Muscle layer of duodenum (tissue), 2 donors: ENCODE data around the gene KAZN.

Source experiments
- H3K27ac ChIP-seq: one replicate; pipeline ENCODE4 v1.7.0; 2013; ENCODE audit warnings: mild to moderate bottlenecking, low read length
- H3K27me3 ChIP-seq: one replicate; pipeline ENCODE4 v1.7.0; 2013; ENCODE audit warnings: low read depth, mild to moderate bottlenecking, control low read depth, low read length
- H3K36me3 ChIP-seq, 2 donors: one replicate each; pipeline ENCODE4 v1.7.0; 2013; ENCODE audit warnings: low read length in 2 of 2, control low read depth in 1 of 2, mild to moderate bottlenecking in 1 of 2; ENCODE audit not compliant: insufficient read depth in 2 of 2, control insufficient read depth in 1 of 2
- H3K4me1 ChIP-seq, 2 donors: one replicate each; pipeline ENCODE4 v1.7.0; 2013; ENCODE audit warnings: low read length in 2 of 2, mild to moderate bottlenecking in 2 of 2, control low read depth in 1 of 2, moderate library complexity in 1 of 2; ENCODE audit not compliant: insufficient read depth in 2 of 2, control insufficient read depth in 1 of 2
- H3K4me3 ChIP-seq, 2 donors: one replicate each; pipeline ENCODE4 v1.7.0; 2013; ENCODE audit warnings: low read length in 2 of 2, low read depth in 1 of 2, mild to moderate bottlenecking in 1 of 2
- H3K9me3 ChIP-seq, 2 donors: one replicate each; pipeline ENCODE4 v1.7.0; 2013; ENCODE audit warnings: low read length in 2 of 2, control low read depth in 1 of 2, mild to moderate bottlenecking in 1 of 2; ENCODE audit not compliant: control insufficient read depth in 1 of 2
- donor health status: healthy.

KAZN gene

GRCh38 chr1:14873677-14874076 is 275.2 kb downstream of the KAZN start:
- no peak overlapping the region for H3K27ac ChIP-seq
- no peaks in the 10 kb centered on the region for H3K27me3 ChIP-seq
- H3K4me3 ChIP-seq = no peak overlapping the region
- H3K9me3 ChIP-seq = no peaks in the 10 kb centered on the region
- no peaks in the 10 kb centered on the region for H3K36me3 ChIP-seq
- no peaks in the 10 kb centered on the region for H3K4me1 ChIP-seq

GRCh38 chr1:14875524-14876509 is 277.3 kb downstream of the KAZN start:
- H3K9me3 ChIP-seq = no peaks in the 10 kb centered on the region
- H3K27me3 ChIP-seq = no peaks in the 10 kb centered on the region
- H3K4me3 ChIP-seq = no peak overlapping the region
- H3K4me1 ChIP-seq = no peaks in the 10 kb centered on the region
- H3K36me3 ChIP-seq = no peaks in the 10 kb centered on the region
- no peak overlapping the region for H3K27ac ChIP-seq

DNA sequence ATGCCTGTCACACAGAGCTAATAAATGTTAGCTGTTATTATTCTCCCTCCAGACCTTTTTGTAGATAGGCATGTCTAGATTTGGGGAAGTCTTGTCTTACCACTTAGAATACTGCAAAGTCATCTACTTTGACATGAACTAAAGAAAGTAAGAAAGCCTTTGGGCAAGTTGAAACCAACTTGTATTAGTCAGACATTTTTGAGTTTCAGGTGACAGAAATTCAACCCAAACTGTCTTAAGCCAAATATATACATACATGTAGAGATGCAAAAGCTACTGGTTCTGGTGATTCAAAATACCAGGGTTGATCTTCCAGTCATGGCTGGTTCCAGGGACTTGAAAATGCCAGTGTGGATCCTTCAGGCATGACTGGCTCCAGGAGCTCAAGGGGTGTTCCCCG is 278.3 kb downstream of the KAZN start:
- Histone ChIP-seq H3K4me3 (no peak overlapping the region), H3K27ac (no peak overlapping the region)

GRCh38 chr1:14877224-14877623 is 278.7 kb downstream of the KAZN start:
- no peak overlapping the region for H3K4me3 ChIP-seq
- H3K36me3 ChIP-seq = no peaks in the 10 kb centered on the region
- no peaks in the 10 kb centered on the region for H3K27me3 ChIP-seq
- H3K9me3 ChIP-seq = no peaks in the 10 kb centered on the region
- no peak overlapping the region for H3K27ac ChIP-seq
- H3K4me1 ChIP-seq = peaks cover 0 to 3% of the 10 kb centered on the region in 2 donors

More for the DNA sequence above, 278.3 kb downstream of the KAZN start:
- Histone ChIP-seq H3K9me3 (no peaks in the 10 kb centered on the region), H3K4me1 (peaks cover 0 to 3% of the 10 kb centered on the region in 2 donors), H3K36me3 (no peaks in the 10 kb centered on the region), H3K27me3 (no peaks in the 10 kb centered on the region)

GRCh38 chr1:14878124-14878523 is 279.6 kb downstream of the KAZN start:
- Histone ChIP-seq H3K9me3 (no peaks in the 10 kb centered on the region), H3K27me3 (no peaks in the 10 kb centered on the region), H3K27ac (no peak overlapping the region), H3K4me1 (peaks cover 0 to 3% of the 10 kb centered on the region in 2 donors), H3K4me3 (no peak overlapping the region), H3K36me3 (no peaks in the 10 kb centered on the region)

GRCh38 chr1:14878951-14879350 is 280.5 kb downstream of the KAZN start:
- Histone ChIP-seq H3K27me3 (no peaks in the 10 kb centered on the region), H3K36me3 (no peaks in the 10 kb centered on the region), H3K9me3 (no peaks in the 10 kb centered on the region), H3K27ac (no peak overlapping the region), H3K4me3 (no peak overlapping the region), H3K4me1 (peaks cover 0 to 3% of the 10 kb centered on the region in 2 donors)

DNA sequence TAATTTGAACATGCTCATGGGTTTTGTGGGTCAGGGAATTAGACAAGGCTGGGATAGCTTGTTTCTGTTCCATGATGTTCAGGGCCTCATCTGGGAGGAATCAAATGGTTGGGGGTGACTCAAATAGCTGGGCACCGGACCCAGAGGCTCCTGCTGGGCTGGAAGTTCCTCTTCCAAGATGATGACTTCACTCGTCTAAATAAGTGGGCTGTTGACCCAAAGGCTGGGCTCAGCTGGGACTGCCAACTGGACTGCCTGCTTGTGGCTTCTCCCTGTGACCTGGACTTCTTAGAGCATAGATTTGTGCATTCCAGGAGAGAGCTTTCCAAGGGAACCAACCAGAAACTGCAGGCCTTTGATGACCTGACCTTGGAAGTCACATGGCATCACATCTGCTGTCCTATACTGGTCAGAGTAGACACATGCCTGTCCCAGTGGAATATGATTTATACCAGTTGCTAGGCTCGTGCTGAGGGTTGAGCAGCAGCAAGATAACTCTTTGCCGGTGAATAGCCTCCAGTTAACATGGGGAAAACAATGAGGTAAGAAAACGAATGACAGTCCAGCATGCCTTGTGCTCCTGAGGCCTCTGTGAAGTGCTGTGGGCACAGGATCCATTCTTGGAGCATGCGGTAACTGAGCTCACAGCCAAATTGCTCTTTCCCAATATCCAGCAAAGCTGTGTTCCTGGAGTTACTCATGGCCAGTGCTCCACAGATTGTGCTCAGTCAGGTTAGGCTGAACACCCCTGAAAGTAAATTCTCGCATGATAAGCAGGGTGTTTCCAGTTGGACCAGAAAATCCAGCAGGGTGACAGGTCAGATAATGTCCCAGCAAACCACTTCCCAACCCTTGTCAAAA is 282.2 kb downstream of the KAZN start:
- Histone ChIP-seq H3K27ac (no peak overlapping the region), H3K9me3 (no peaks in the 10 kb centered on the region), H3K36me3 (no peaks in the 10 kb centered on the region), H3K27me3 (no peaks in the 10 kb centered on the region), H3K4me1 (peaks cover 0 to 3% of the 10 kb centered on the region in 2 donors), H3K4me3 (no peak overlapping the region)

GRCh38 chr1:14881775-14882672 is 283.5 kb downstream of the KAZN start:
- no peak overlapping the region for H3K27ac ChIP-seq
- no peaks in the 10 kb centered on the region for H3K36me3 ChIP-seq
- no peaks in the 10 kb centered on the region for H3K9me3 ChIP-seq
- no peak overlapping the region for H3K4me3 ChIP-seq
- H3K4me1 ChIP-seq = peaks cover 0 to 3% of the 10 kb centered on the region in 2 donors
- H3K27me3 ChIP-seq = no peaks in the 10 kb centered on the region

- Histone ChIP-seq H3K27ac (no peak overlapping the region), H3K9me3 (no peaks in the 10 kb centered on the region), H3K36me3 (no peaks in the 10 kb centered on the region)
Observed at GRCh38 chr1:14884614-14885175, 286.2 kb downstream of the KAZN start.

DNA sequence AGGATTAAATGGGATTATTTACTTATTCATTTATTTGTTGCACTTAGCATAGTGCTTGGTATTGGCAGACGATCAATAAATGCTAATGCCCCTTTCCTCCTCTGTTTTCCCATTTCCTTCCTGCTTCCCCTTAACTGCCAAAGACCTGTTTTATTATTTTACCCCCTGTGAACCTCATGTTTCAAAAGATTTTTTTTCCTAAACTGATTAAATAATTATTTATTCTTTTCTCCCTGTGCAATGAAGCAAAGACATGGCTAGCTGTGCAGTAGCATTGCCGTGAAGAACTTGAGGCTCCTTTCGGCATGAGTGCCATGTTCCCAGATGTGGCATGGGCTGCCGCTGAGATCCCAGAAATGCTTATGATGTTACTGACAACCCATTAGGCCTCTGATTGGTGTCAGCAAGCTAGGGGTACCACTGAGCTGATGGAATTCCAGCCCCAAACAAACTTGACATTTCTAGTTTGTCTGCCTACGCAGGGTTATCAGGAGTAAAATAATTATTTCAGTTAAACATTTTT is 288.6 kb downstream of the KAZN start:
- H3K9me3 ChIP-seq = no peaks in the 10 kb centered on the region
- H3K4me3 ChIP-seq = no peak overlapping the region
- H3K27me3 ChIP-seq = no peaks in the 10 kb centered on the region

More at GRCh38 chr1:14884614-14885175, 286.2 kb downstream of the KAZN start:
- H3K27me3 ChIP-seq = no peaks in the 10 kb centered on the region
- H3K4me3 ChIP-seq = no peak overlapping the region
- H3K4me1 ChIP-seq = peaks cover 0 to 3% of the 10 kb centered on the region in 2 donors

More for the DNA sequence above, 288.6 kb downstream of the KAZN start:
- Histone ChIP-seq H3K4me1 (no peaks in the 10 kb centered on the region), H3K36me3 (no peaks in the 10 kb centered on the region), H3K27ac (no peak overlapping the region)
